ENCODE data around the gene YTHDF1. TPM values are rescaled to one million over a fixed set of nuclear protein-coding genes. Genes with fewer than 3 reads are reported as not detected.

YTHDF1 gene
- total and polyA plus RNA-seq, 2 of the 4 experiments (the other 2 are of a cell fraction) = 10.9 to 22.6 TPM

GRCh38 chr20:63216041-63216848 is at the start of gene YTHDF1 (continued):
- TF ChIP-seq RAD21 (IDR thresholded peaks at IDR 0.05; ENCODE audit: low read length) (no peak), POLR2A (IDR thresholded peaks at IDR 0.05; ENCODE audit: low read depth, low read length) (peak; percentile 61; the same call in 1 of the 2 replicates)

GRCh38 chr20:63264519-63264918 is 48.6 kb upstream of the YTHDF1 start:
- Histone ChIP-seq H2BK20ac (ENCODE audit: low read depth, low read length) (no peak overlapping the region), H3K14ac (replicated peaks; ENCODE audit: low read depth, low read length) (no peak overlapping the region), H4K5ac (ENCODE audit: low read depth, low read length) (no peak overlapping the region), H2AK5ac (ENCODE audit: low read depth, low read length) (no peak overlapping the region), H3K23ac (ENCODE audit: low read depth, low read length) (no peak overlapping the region), H3K27ac (ENCODE audit: insufficient read depth, low read length) (no peak overlapping the region), H2AFZ (replicated peaks; ENCODE audit: low read length, poor library complexity) (no peak overlapping the region), H2BK15ac (ENCODE audit: low read depth, low read length) (no peak overlapping the region), H3K9me1 (ENCODE audit: insufficient read depth, low read length) (no peaks in the 10 kb centered on the region), H3K27me3 (ENCODE audit: control insufficient read depth, insufficient read depth, low read length) (peaks cover 60% of the 10 kb centered on the region), H4K20me1 (ENCODE audit: insufficient read depth, low read length) (no peaks in the 10 kb centered on the region; the same call in 1 of the 2 replicates), H4K8ac (ENCODE audit: low read depth in 2 of 2, low read length in 2 of 2) (no peak overlapping the region), H3K9me3 (ENCODE audit: control insufficient read depth, insufficient read depth, low read length) (no peaks in the 10 kb centered on the region), H3K18ac (ENCODE audit: low read depth, low read length) (no peak overlapping the region), H3K9ac (ENCODE audit: low read depth, low read length) (no peak overlapping the region), H3K36me3 (ENCODE audit: control insufficient read depth, insufficient read depth, low read length) (no peaks in the 10 kb centered on the region), H3K56ac (ENCODE audit: extremely low read depth, insufficient read depth, low read length) (no peak overlapping the region), H3K4me2 (ENCODE audit: low read depth, low read length) (no peak overlapping the region), H2BK5ac (ENCODE audit: low read depth, low read length, poor library complexity, severe bottlenecking) (no peak overlapping the region), H2BK120ac (ENCODE audit: low read depth, low read length) (no peak overlapping the region), H3K4me3 (ENCODE audit: insufficient read depth, low read depth, low read length) (no peak overlapping the region), H3K4ac (ENCODE audit: low read depth, low read length) (no peak overlapping the region), H4K91ac (ENCODE audit: insufficient read depth, low read depth, low read length) (no peak overlapping the region), H3K79me1 (ENCODE audit: low read depth in 1 of 2, low read length in 2 of 2) (no peaks in the 10 kb centered on the region), H3K4me1 (ENCODE audit: control insufficient read depth, insufficient read depth, low read length) (no peaks in the 10 kb centered on the region; the same call in 1 of the 2 replicates), H2AK9ac (replicated peaks; ENCODE audit: low read depth, low read length, poor library complexity) (no peak overlapping the region)
- in situ Hi-C loops (cut with MboI; ENCODE audit: low sequenced_read_pairs) (no loop called here), intact Hi-C loops (cut with micrococcal nuclease) (no loop called here), dilution Hi-C loops (cut with HindIII; ENCODE audit: low sequenced_read_pairs, unreplicated experiment) (no loop called here)
- no peak for ATAC-seq (ENCODE audit: low read depth)
- DNase-seq = no peak
- BruUV-seq (replicated peaks) = no TSS peak
- POLR2A ChIA-PET (ENCODE audit: unreplicated experiment) = no interaction called here
- CTCF ChIA-PET = no interaction called here
- WGBS, 2 experiments (ENCODE audit: extremely low coverage in 2 of 2, insufficient read length in 1 of 2) = 16% methylated on average over 6 of the region's 14 CpGs; no CpG with 5 or more reads in 1 of the 2 experiments
- no peak for TF ChIP-seq MAZ (IDR thresholded peaks at IDR 0.05; ENCODE audit: borderline replicate concordance, low read depth, low read length)
- TF ChIP-seq FOS (IDR thresholded peaks at IDR 0.05; ENCODE audit: low read depth, low read length) = no peak
- no peak for TF ChIP-seq CEBPB (IDR thresholded peaks at IDR 0.05; ENCODE audit: low read depth, low read length)
- no peak for TF ChIP-seq MXI1 (IDR thresholded peaks at IDR 0.05; ENCODE audit: borderline replicate concordance, low read depth, low read length)
- no peak for TF ChIP-seq NFE2L2 (IDR thresholded peaks at IDR 0.05; ENCODE audit: low read depth, low read length)
- no peak for TF ChIP-seq BHLHE40 (IDR thresholded peaks at IDR 0.05; ENCODE audit: low read depth, low read length)
- TF ChIP-seq MAFK (IDR thresholded peaks at IDR 0.05; ENCODE audit: low read depth, low read length) = no peak
- no peak for TF ChIP-seq POLR2A (IDR thresholded peaks at IDR 0.05; ENCODE audit: low read depth, low read length)
- TF ChIP-seq RAD21 (IDR thresholded peaks at IDR 0.05; ENCODE audit: low read length) = no peak
- TF ChIP-seq, protein P1, sequence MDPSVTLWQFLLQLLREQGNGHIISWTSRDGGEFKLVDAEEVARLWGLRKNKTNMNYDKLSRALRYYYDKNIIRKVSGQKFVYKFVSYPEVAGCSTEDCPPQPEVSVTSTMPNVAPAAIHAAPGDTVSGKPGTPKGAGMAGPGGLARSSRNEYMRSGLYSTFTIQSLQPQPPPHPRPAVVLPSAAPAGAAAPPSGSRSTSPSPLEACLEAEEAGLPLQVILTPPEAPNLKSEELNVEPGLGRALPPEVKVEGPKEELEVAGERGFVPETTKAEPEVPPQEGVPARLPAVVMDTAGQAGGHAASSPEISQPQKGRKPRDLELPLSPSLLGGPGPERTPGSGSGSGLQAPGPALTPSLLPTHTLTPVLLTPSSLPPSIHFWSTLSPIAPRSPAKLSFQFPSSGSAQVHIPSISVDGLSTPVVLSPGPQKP (IDR thresholded peaks at IDR 0.05; ENCODE audit: borderline replicate concordance, low read depth, low read length) = no peak
- TF ChIP-seq, protein P2, sequence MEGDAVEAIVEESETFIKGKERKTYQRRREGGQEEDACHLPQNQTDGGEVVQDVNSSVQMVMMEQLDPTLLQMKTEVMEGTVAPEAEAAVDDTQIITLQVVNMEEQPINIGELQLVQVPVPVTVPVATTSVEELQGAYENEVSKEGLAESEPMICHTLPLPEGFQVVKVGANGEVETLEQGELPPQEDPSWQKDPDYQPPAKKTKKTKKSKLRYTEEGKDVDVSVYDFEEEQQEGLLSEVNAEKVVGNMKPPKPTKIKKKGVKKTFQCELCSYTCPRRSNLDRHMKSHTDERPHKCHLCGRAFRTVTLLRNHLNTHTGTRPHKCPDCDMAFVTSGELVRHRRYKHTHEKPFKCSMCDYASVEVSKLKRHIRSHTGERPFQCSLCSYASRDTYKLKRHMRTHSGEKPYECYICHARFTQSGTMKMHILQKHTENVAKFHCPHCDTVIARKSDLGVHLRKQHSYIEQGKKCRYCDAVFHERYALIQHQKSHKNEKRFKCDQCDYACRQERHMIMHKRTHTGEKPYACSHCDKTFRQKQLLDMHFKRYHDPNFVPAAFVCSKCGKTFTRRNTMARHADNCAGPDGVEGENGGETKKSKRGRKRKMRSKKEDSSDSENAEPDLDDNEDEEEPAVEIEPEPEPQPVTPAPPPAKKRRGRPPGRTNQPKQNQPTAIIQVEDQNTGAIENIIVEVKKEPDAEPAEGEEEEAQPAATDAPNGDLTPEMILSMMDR (conservative IDR thresholded peaks at IDR 0.05; ENCODE audit: low read depth, low read length) = no peak
- no peak for TF ChIP-seq SMC3 (IDR thresholded peaks at IDR 0.05; ENCODE audit: low read depth, low read length)
- no peak for TF ChIP-seq RFX5 (IDR thresholded peaks at IDR 0.05; ENCODE audit: low read depth, low read length)
- no peak for TF ChIP-seq CHD1 (IDR thresholded peaks at IDR 0.05; ENCODE audit: low read depth, low read length)
